Gastroesophageal sphincter (tissue), 3 donors: ENCODE data around the gene LRRC15.

Experiments used
- EP300 ChIP-seq: sonication (generic); formaldehyde crosslinking; IDR thresholded peaks from one replicate; pipeline ENCODE4 v1.6.1; 2017; ENCODE audit warnings: antibody characterized with exemption, mild to moderate bottlenecking
- POLR2AphosphoS5 ChIP-seq: sonication (generic); formaldehyde crosslinking; IDR thresholded peaks from one replicate; pipeline ENCODE4 v1.6.1; 2017; ENCODE audit warnings: antibody characterized with exemption
- TF ChIP-seq, protein P1 (sequence below), 4 experiments: fragments of 200-600 bp in 2 of 4; fragments of 450-650 bp in 2 of 4; sonication (generic) in 1 of 4; IDR thresholded peaks; one replicate each; pipeline ENCODE4 v1.5.1; 2017 to 2019; ENCODE audit warnings: antibody characterized with exemption in 4 of 4, mild to moderate bottlenecking in 2 of 4, moderate library complexity in 2 of 4

DNA sequence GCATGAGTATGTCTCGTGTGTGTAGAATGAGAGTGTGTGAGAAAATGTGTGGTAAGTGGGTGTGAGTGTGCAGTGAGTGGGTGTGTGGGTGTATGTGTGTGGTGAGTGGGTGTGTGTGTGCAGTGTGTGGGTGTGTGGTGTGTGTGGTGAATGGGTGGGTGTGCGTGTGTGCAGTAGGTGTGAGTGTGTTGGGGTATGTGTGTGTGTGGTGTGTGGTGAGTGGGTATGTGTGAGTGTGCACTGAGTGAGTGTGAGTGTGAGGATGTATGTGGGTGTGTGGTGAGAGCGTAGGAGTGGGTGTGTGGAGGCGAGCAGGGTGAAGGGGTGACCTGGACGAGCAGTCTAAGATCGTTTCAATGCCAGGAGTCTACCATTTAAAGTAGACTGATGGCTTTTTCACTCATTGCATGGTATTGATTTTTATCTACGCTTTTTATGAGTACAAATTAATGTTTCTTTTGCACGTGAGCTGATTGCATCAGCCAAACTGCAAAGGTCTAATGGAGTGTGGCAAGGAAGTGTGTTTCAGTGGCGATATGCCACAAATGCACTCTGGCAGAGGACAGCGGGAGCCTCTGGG lies 16.8 kb downstream of the LRRC15 start:
- TF ChIP-seq EP300 (no peak), POLR2AphosphoS5 (no peak)
- TF ChIP-seq, protein P1, sequence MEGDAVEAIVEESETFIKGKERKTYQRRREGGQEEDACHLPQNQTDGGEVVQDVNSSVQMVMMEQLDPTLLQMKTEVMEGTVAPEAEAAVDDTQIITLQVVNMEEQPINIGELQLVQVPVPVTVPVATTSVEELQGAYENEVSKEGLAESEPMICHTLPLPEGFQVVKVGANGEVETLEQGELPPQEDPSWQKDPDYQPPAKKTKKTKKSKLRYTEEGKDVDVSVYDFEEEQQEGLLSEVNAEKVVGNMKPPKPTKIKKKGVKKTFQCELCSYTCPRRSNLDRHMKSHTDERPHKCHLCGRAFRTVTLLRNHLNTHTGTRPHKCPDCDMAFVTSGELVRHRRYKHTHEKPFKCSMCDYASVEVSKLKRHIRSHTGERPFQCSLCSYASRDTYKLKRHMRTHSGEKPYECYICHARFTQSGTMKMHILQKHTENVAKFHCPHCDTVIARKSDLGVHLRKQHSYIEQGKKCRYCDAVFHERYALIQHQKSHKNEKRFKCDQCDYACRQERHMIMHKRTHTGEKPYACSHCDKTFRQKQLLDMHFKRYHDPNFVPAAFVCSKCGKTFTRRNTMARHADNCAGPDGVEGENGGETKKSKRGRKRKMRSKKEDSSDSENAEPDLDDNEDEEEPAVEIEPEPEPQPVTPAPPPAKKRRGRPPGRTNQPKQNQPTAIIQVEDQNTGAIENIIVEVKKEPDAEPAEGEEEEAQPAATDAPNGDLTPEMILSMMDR (IDR thresholded peaks at IDR 0.05): no peak
